HEK293 (cell line): ENCODE results near the gene RAB9A.

Experiments used
- FEZF1 ChIP-seq: fragments of 450-650 bp; formaldehyde crosslinking; IDR thresholded peaks from 2 replicates; pipeline ENCODE4 v1.5.1; 2016; ENCODE audit warnings: missing biosample characterization, missing genetic modification characterization
- IKZF3 ChIP-seq: fragments of 450-650 bp; IDR thresholded peaks from 2 replicates; pipeline ENCODE4 v1.5.0; 2018; ENCODE audit warnings: missing biosample characterization, mild to moderate bottlenecking, missing genetic modification characterization, moderate library complexity
- KLF1 ChIP-seq: fragments of 450-650 bp; formaldehyde crosslinking; IDR thresholded peaks from 2 replicates; pipeline ENCODE4 v1.5.1; 2016; ENCODE audit warnings: missing biosample characterization, missing genetic modification characterization
- KLF10 ChIP-seq: fragments of 450-650 bp; IDR thresholded peaks from 2 replicates; pipeline ENCODE4 v1.5.1; 2018; ENCODE audit warnings: missing biosample characterization, mild to moderate bottlenecking, missing genetic modification characterization
- MEIS1 ChIP-seq: sonication (generic); formaldehyde crosslinking; IDR thresholded peaks from 2 replicates; pipeline ENCODE4 v1.8.1; 2022; ENCODE audit warnings: missing genetic modification reagents, mild to moderate bottlenecking, borderline replicate concordance
- PATZ1 ChIP-seq: fragments of 450-650 bp; formaldehyde crosslinking; IDR thresholded peaks from 2 replicates; pipeline ENCODE4 v1.5.1; 2016; ENCODE audit warnings: missing biosample characterization, missing genetic modification characterization
- SP7 ChIP-seq: fragments of 450-650 bp; formaldehyde crosslinking; IDR thresholded peaks from 2 replicates; pipeline ENCODE4 v1.5.1; 2016; ENCODE audit warnings: missing biosample characterization, missing genetic modification characterization
- ZBTB1 ChIP-seq: fragments of 450-650 bp; formaldehyde crosslinking; IDR thresholded peaks from 2 replicates; pipeline ENCODE4 v1.5.1; 2016; ENCODE audit warnings: missing biosample characterization, missing genetic modification characterization
- ZBTB21 ChIP-seq: fragments of 450-650 bp; formaldehyde crosslinking; IDR thresholded peaks from 2 replicates; pipeline ENCODE4 v1.5.1; 2017; ENCODE audit warnings: missing biosample characterization, missing genetic modification characterization
- ZBTB7A ChIP-seq: fragments of 450-650 bp; formaldehyde crosslinking; IDR thresholded peaks from 2 replicates; pipeline ENCODE4 v1.5.1; 2016; ENCODE audit warnings: low read depth, missing biosample characterization, missing genetic modification characterization
- ZFP69B ChIP-seq: fragments of 450-650 bp; formaldehyde crosslinking; IDR thresholded peaks from 2 replicates; pipeline ENCODE4 v1.5.1; 2016; ENCODE audit warnings: missing biosample characterization, missing genetic modification characterization
- ZNF133 ChIP-seq: fragments of 450-650 bp; formaldehyde crosslinking; IDR thresholded peaks from 2 replicates; pipeline ENCODE4 v1.5.1; 2016; ENCODE audit warnings: missing biosample characterization, missing genetic modification characterization
- ZNF138 ChIP-seq: fragments of 450-650 bp; formaldehyde crosslinking; IDR thresholded peaks from 2 replicates; pipeline ENCODE4 v1.5.1; 2016; ENCODE audit warnings: missing biosample characterization, missing genetic modification characterization, borderline replicate concordance
- ZNF184 ChIP-seq: fragments of 450-650 bp; IDR thresholded peaks from 2 replicates; pipeline ENCODE4 v1.5.1; 2018; ENCODE audit warnings: missing biosample characterization, mild to moderate bottlenecking, missing genetic modification characterization
- ZNF2 ChIP-seq: fragments of 450-650 bp; formaldehyde crosslinking; IDR thresholded peaks from 2 replicates; pipeline ENCODE4 v1.5.1; 2016; ENCODE audit warnings: missing biosample characterization, missing genetic modification characterization
- ZNF266 ChIP-seq: fragments of 450-650 bp; formaldehyde crosslinking; IDR thresholded peaks from 2 replicates; pipeline ENCODE4 v1.5.1; 2016; ENCODE audit warnings: missing biosample characterization, missing genetic modification characterization, low read depth
- ZNF341 ChIP-seq: fragments of 450-650 bp; formaldehyde crosslinking; IDR thresholded peaks from 2 replicates; pipeline ENCODE4; 2016; ENCODE audit warnings: low read depth, missing biosample characterization, missing genetic modification characterization
- ZNF362 ChIP-seq: fragments of 450-650 bp; formaldehyde crosslinking; IDR thresholded peaks from 2 replicates; pipeline ENCODE4 v1.5.1; 2016; ENCODE audit warnings: missing biosample characterization, missing genetic modification characterization
- ZNF366 ChIP-seq: fragments of 450-650 bp; formaldehyde crosslinking; conservative IDR thresholded peaks from 2 replicates; pipeline ENCODE4 v1.5.1; 2016; ENCODE audit warnings: missing biosample characterization, missing genetic modification characterization
- ZNF391 ChIP-seq: fragments of 450-650 bp; formaldehyde crosslinking; IDR thresholded peaks from 2 replicates; pipeline ENCODE4 v1.5.1; 2016; ENCODE audit warnings: low read depth, missing biosample characterization, missing genetic modification characterization, borderline replicate concordance
- ZNF433 ChIP-seq: fragments of 450-650 bp; formaldehyde crosslinking; IDR thresholded peaks from 2 replicates; pipeline ENCODE4 v1.5.1; 2016; ENCODE audit warnings: missing biosample characterization, missing genetic modification characterization, low read depth
- ZNF514 ChIP-seq: fragments of 450-650 bp; formaldehyde crosslinking; IDR thresholded peaks from 2 replicates; pipeline ENCODE4 v1.5.1; 2016; ENCODE audit warnings: missing biosample characterization, missing genetic modification characterization
- ZNF521 ChIP-seq: fragments of 450-650 bp; formaldehyde crosslinking; IDR thresholded peaks from 2 replicates; pipeline ENCODE4 v1.5.1; 2017; ENCODE audit warnings: missing biosample characterization, mild to moderate bottlenecking, missing genetic modification characterization
- ZNF530 ChIP-seq: fragments of 450-650 bp; formaldehyde crosslinking; IDR thresholded peaks from 2 replicates; pipeline ENCODE4 v1.5.1; 2016; ENCODE audit warnings: low read depth, missing biosample characterization, missing genetic modification characterization
- ZNF555 ChIP-seq: fragments of 450-650 bp; formaldehyde crosslinking; conservative IDR thresholded peaks from 2 replicates; pipeline ENCODE4 v1.5.1; 2017; ENCODE audit warnings: missing biosample characterization, mild to moderate bottlenecking, missing genetic modification characterization, inconsistent platforms
- ZNF621 ChIP-seq: fragments of 450-650 bp; formaldehyde crosslinking; IDR thresholded peaks from 2 replicates; pipeline ENCODE4 v1.5.1; 2017; ENCODE audit warnings: missing biosample characterization, missing genetic modification characterization
- ZNF658 ChIP-seq: fragments of 450-650 bp; formaldehyde crosslinking; IDR thresholded peaks from 2 replicates; pipeline ENCODE4; 2016; ENCODE audit warnings: missing biosample characterization, missing genetic modification characterization
- ZNF660 ChIP-seq: fragments of 450-650 bp; IDR thresholded peaks from 2 replicates; pipeline ENCODE4 v1.5.1; 2018; ENCODE audit warnings: missing biosample characterization, mild to moderate bottlenecking, missing genetic modification characterization
- ZNF776 ChIP-seq: fragments of 450-650 bp; formaldehyde crosslinking; IDR thresholded peaks from 2 replicates; pipeline ENCODE4 v1.5.0; 2017; ENCODE audit warnings: missing biosample characterization, missing genetic modification characterization, borderline replicate concordance
- ZNF785 ChIP-seq: fragments of 450-650 bp; formaldehyde crosslinking; IDR thresholded peaks from 2 replicates; pipeline ENCODE4 v1.5.1; 2016; ENCODE audit warnings: missing biosample characterization, missing genetic modification characterization
- ZSCAN23 ChIP-seq: fragments of 450-650 bp; formaldehyde crosslinking; IDR thresholded peaks from 2 replicates; pipeline ENCODE4 v1.5.1; 2016; ENCODE audit warnings: missing biosample characterization, missing genetic modification characterization
- ZXDB ChIP-seq: fragments of 450-650 bp; formaldehyde crosslinking; IDR thresholded peaks from 2 replicates; pipeline ENCODE4 v1.5.1; 2016; ENCODE audit warnings: missing biosample characterization, missing genetic modification characterization
- TF ChIP-seq, protein P1 (sequence below): fragments of 450-650 bp; formaldehyde crosslinking; IDR thresholded peaks from 2 replicates; pipeline ENCODE4 v1.5.1; 2017; ENCODE audit warnings: missing biosample characterization, missing genetic modification characterization
- TF ChIP-seq, protein P2 (sequence below): fragments of 450-650 bp; formaldehyde crosslinking; IDR thresholded peaks from 2 replicates; pipeline ENCODE4 v1.5.1; 2016; ENCODE audit warnings: missing biosample characterization, missing genetic modification characterization

RAB9A gene

GRCh38 chrX:13652287-13652793 is 36.6 kb upstream of the RAB9A start (continued):
- TF ChIP-seq ZNF555 (tag by site-specific recombination) (no peak), ZBTB7A (tag by site-specific recombination) (no peak), ZNF391 (0 out of 2 replicates have a peak, but pooled peaks have one; percentile 41), KLF1 (no peak), ZXDB (peak; percentile 80), ZSCAN23 (tag by site-specific recombination) (peak; percentile 48; the same call in 1 of the 2 replicates), ZNF184 (tag by site-specific recombination) (no peak), ZBTB1 (0 out of 2 replicates have a peak, but pooled peaks have one; percentile 64), ZNF366 (peak; percentile 93), ZNF776 (tag by site-specific recombination) (no peak), SP7 (peak; percentile 94), ZNF521 (tag by site-specific recombination) (no peak), ZNF266 (tag by site-specific recombination) (no peak), ZNF133 (tag by site-specific recombination) (no peak), ZNF660 (tag by site-specific recombination) (0 out of 2 replicates have a peak, but pooled peaks have one; percentile 26), ZNF785 (tag by site-specific recombination) (no peak), ZNF341 (tag by site-specific recombination) (no peak), ZNF138 (tag by site-specific recombination) (no peak), ZNF621 (tag by site-specific recombination) (no peak), ZNF514 (tag by site-specific recombination) (no peak), ZNF658 (tag by site-specific recombination) (no peak), KLF10 (tag by site-specific recombination) (peak; percentile 52; the same call in 1 of the 2 replicates), ZNF362 (tag by site-specific recombination) (peak; percentile 63), FEZF1 (tag by site-specific recombination) (peak; percentile 90), IKZF3 (tag by site-specific recombination) (peak; percentile 41; the same call in 1 of the 2 replicates), MEIS1 (CRISPR knock-in tag) (peak; percentile 93), ZBTB21 (tag by site-specific recombination) (peak; percentile 81), ZFP69B (no peak; the same call in 1 of the 2 replicates), ZNF433 (tag by site-specific recombination) (no peak), ZNF530 (tag by site-specific recombination) (no peak), ZNF2 (tag by site-specific recombination) (0 out of 2 replicates have a peak, but pooled peaks have one; percentile 22), PATZ1 (tag by site-specific recombination) (peak; percentile 81)
- TF ChIP-seq, protein P1, sequence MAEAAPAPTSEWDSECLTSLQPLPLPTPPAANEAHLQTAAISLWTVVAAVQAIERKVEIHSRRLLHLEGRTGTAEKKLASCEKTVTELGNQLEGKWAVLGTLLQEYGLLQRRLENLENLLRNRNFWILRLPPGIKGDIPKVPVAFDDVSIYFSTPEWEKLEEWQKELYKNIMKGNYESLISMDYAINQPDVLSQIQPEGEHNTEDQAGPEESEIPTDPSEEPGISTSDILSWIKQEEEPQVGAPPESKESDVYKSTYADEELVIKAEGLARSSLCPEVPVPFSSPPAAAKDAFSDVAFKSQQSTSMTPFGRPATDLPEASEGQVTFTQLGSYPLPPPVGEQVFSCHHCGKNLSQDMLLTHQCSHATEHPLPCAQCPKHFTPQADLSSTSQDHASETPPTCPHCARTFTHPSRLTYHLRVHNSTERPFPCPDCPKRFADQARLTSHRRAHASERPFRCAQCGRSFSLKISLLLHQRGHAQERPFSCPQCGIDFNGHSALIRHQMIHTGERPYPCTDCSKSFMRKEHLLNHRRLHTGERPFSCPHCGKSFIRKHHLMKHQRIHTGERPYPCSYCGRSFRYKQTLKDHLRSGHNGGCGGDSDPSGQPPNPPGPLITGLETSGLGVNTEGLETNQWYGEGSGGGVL = peak; percentile 66; the same call in 1 of the 2 replicates
- TF ChIP-seq, protein P2, sequence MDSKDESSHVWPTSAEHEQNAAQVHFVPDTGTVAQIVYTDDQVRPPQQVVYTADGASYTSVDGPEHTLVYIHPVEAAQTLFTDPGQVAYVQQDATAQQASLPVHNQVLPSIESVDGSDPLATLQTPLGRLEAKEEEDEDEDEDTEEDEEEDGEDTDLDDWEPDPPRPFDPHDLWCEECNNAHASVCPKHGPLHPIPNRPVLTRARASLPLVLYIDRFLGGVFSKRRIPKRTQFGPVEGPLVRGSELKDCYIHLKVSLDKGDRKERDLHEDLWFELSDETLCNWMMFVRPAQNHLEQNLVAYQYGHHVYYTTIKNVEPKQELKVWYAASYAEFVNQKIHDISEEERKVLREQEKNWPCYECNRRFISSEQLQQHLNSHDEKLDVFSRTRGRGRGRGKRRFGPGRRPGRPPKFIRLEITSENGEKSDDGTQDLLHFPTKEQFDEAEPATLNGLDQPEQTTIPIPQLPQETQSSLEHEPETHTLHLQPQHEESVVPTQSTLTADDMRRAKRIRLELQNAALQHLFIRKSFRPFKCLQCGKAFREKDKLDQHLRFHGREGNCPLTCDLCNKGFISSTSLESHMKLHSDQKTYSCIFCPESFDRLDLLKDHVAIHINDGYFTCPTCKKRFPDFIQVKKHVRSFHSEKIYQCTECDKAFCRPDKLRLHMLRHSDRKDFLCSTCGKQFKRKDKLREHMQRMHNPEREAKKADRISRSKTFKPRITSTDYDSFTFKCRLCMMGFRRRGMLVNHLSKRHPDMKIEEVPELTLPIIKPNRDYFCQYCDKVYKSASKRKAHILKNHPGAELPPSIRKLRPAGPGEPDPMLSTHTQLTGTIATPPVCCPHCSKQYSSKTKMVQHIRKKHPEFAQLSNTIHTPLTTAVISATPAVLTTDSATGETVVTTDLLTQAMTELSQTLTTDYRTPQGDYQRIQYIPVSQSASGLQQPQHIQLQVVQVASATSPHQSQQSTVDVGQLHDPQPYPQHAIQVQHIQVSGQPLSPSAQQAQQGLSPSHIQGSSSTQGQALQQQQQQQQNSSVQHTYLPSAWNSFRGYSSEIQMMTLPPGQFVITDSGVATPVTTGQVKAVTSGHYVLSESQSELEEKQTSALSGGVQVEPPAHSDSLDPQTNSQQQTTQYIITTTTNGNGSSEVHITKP = peak; percentile 72; the same call in 1 of the 2 replicates
